HepG2 (cell line): Measurements from ENCODE around the gene C11orf16. TPM values are rescaled to one million over a fixed set of nuclear protein-coding genes. Genes with fewer than 3 reads are reported as not detected.

Experiments used
- ASH2L ChIP-seq: fragments of 300-600, 200-600 bp; sonication (generic); IDR thresholded peaks from 2 replicates; pipeline ENCODE4 v1.7.0; 2017; ENCODE audit warnings: low read depth, mild to moderate bottlenecking, moderate library complexity, mixed read lengths, low read length; ENCODE audit not compliant: insufficient read length
- RBFOX2 ChIP-seq: fragments of 200-400 bp; formaldehyde crosslinking; IDR thresholded peaks from 2 replicates; pipeline ENCODE4 v1.6.1; 2017; ENCODE audit warnings: low read depth, mild to moderate bottlenecking, low read length
- SPEN ChIP-seq: sonication (generic); formaldehyde crosslinking; IDR thresholded peaks from 2 replicates; pipeline ENCODE4 v1.5.1; 2020; ENCODE audit warnings: low read depth, mild to moderate bottlenecking, missing genetic modification reagents
- WIZ ChIP-seq: sonication (generic); formaldehyde crosslinking; IDR thresholded peaks from 2 replicates; pipeline ENCODE4 v1.5.1; 2020; ENCODE audit warnings: mild to moderate bottlenecking, missing genetic modification reagents
- ZFP62 ChIP-seq: sonication (generic); formaldehyde crosslinking; IDR thresholded peaks from 2 replicates; pipeline ENCODE4 v1.4.0; 2020; ENCODE audit warnings: missing genetic modification reagents
- polyA plus RNA-seq, 8 experiments: library from polyadenylated mRNA; depleted of rRNA in 3 of 8; stranded (reverse) in 7 of 8; unstranded in 1 of 8; fragments of >200 nt; fragmentation: Illumina TruSeq in 4 of 8; extraction: Trizol in 4 of 8; gene quantifications; 2 replicates each; pipeline versions ENCODE4 v1.2.1 to v1.2.3, GENCODE V29; 2011 to 2016; ENCODE audit warnings: low read depth in 4 of 8, missing spikeins in 1 of 8, mixed read lengths in 1 of 8; ENCODE audit not compliant: insufficient read depth in 1 of 8
- total RNA-seq, 5 experiments: library from RNA; depleted of rRNA; stranded (reverse); fragments of >200 nt; fragmentation: Illumina TruSeq; extraction: Trizol; gene quantifications; 2 replicates each; pipeline ENCODE4 v1.2.3, GENCODE V29; 2016; ENCODE audit warnings: low read depth in 1 of 5
- TF ChIP-seq, protein P1 (sequence below): sonication (generic); formaldehyde crosslinking; IDR thresholded peaks from 2 replicates; pipeline ENCODE4 v1.4.0; 2020; ENCODE audit warnings: missing genetic modification reagents, borderline replicate concordance
- TF ChIP-seq, protein P2 (sequence below): sonication (generic); formaldehyde crosslinking; IDR thresholded peaks from 2 replicates; pipeline ENCODE4 v1.5.0; 2020; ENCODE audit warnings: mild to moderate bottlenecking, missing genetic modification reagents, borderline replicate concordance
- TF ChIP-seq, protein P3 (sequence below): sonication (generic); formaldehyde crosslinking; IDR thresholded peaks from 2 replicates; pipeline ENCODE4 v1.4.0; 2020; ENCODE audit warnings: missing genetic modification reagents
- TF ChIP-seq, protein P4 (sequence below): IDR thresholded peaks from 2 replicates; pipeline ENCODE4 v1.6.1; 2012; ENCODE audit warnings: inconsistent platforms
- TF ChIP-seq, protein P5 (sequence below): sonication (generic); formaldehyde crosslinking; IDR thresholded peaks from 2 replicates; pipeline ENCODE4 v1.4.0; 2020; ENCODE audit warnings: mild to moderate bottlenecking, missing genetic modification reagents

C11orf16 gene
- total and polyA plus RNA-seq, 2 of the 13 experiments (the other 11 are each of a cell fraction or from before 2014, with no cell fraction given): not detected

DNA sequence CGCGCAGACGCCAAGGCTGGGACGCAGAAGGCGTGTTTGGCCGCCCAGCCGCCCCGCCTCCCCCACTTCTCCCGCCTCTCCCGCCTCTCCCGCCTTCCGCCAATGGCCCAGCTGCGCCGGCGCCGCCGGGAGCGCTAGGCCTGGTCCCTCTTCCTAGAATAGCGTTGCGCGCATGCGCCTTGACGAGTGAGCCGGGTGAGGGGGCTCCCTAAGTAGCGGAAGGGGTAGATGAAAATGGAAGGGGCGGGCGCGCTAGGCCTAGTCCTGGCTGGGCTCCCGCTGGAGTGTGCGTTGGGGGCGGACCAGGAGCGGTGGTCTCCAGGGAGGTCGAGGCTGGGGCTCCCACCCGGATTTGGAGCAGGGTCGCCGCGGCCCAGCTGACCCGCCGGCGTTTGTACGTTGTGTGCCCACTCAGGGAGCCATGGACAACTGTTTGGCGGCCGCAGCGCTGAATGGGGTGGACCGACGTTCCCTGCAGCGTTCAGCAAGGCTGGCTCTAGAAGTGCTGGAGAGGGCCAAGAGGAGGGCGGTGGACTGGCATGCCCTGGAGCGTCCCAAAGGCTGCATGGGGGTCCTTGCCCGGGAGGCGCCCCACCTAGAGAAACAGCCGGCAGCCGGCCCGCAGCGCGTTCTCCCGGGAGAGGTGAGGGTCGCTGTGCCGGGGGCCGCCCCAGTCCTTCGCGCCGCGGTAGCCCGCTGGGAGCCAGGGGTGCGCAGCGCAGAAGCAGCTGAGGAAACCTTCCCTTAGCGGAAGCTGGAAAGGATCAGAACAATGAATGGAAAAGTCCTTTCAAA, 21.5 kb downstream of the C11orf16 start, which contains the start of gene AKIP1 (continued):
- TF ChIP-seq, protein P1, sequence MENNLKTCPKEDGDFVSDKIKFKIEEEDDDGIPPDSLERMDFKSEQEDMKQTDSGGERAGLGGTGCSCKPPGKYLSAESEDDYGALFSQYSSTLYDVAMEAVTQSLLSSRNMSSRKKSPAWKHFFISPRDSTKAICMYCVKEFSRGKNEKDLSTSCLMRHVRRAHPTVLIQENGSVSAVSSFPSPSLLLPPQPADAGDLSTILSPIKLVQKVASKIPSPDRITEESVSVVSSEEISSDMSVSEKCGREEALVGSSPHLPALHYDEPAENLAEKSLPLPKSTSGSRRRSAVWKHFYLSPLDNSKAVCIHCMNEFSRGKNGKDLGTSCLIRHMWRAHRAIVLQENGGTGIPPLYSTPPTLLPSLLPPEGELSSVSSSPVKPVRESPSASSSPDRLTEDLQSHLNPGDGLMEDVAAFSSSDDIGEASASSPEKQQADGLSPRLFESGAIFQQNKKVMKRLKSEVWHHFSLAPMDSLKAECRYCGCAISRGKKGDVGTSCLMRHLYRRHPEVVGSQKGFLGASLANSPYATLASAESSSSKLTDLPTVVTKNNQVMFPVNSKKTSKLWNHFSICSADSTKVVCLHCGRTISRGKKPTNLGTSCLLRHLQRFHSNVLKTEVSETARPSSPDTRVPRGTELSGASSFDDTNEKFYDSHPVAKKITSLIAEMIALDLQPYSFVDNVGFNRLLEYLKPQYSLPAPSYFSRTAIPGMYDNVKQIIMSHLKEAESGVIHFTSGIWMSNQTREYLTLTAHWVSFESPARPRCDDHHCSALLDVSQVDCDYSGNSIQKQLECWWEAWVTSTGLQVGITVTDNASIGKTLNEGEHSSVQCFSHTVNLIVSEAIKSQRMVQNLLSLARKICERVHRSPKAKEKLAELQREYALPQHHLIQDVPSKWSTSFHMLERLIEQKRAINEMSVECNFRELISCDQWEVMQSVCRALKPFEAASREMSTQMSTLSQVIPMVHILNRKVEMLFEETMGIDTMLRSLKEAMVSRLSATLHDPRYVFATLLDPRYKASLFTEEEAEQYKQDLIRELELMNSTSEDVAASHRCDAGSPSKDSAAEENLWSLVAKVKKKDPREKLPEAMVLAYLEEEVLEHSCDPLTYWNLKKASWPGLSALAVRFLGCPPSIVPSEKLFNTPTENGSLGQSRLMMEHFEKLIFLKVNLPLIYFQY (CRISPR knock-in tag): no peak
- TF ChIP-seq RBFOX2 (peak; percentile 87), ASH2L (peak; percentile 75), ZFP62 (no peak), SPEN (peak; percentile 62; the same call in 1 of the 2 replicates), WIZ (CRISPR knock-in tag) (no peak)
- TF ChIP-seq, protein P2, sequence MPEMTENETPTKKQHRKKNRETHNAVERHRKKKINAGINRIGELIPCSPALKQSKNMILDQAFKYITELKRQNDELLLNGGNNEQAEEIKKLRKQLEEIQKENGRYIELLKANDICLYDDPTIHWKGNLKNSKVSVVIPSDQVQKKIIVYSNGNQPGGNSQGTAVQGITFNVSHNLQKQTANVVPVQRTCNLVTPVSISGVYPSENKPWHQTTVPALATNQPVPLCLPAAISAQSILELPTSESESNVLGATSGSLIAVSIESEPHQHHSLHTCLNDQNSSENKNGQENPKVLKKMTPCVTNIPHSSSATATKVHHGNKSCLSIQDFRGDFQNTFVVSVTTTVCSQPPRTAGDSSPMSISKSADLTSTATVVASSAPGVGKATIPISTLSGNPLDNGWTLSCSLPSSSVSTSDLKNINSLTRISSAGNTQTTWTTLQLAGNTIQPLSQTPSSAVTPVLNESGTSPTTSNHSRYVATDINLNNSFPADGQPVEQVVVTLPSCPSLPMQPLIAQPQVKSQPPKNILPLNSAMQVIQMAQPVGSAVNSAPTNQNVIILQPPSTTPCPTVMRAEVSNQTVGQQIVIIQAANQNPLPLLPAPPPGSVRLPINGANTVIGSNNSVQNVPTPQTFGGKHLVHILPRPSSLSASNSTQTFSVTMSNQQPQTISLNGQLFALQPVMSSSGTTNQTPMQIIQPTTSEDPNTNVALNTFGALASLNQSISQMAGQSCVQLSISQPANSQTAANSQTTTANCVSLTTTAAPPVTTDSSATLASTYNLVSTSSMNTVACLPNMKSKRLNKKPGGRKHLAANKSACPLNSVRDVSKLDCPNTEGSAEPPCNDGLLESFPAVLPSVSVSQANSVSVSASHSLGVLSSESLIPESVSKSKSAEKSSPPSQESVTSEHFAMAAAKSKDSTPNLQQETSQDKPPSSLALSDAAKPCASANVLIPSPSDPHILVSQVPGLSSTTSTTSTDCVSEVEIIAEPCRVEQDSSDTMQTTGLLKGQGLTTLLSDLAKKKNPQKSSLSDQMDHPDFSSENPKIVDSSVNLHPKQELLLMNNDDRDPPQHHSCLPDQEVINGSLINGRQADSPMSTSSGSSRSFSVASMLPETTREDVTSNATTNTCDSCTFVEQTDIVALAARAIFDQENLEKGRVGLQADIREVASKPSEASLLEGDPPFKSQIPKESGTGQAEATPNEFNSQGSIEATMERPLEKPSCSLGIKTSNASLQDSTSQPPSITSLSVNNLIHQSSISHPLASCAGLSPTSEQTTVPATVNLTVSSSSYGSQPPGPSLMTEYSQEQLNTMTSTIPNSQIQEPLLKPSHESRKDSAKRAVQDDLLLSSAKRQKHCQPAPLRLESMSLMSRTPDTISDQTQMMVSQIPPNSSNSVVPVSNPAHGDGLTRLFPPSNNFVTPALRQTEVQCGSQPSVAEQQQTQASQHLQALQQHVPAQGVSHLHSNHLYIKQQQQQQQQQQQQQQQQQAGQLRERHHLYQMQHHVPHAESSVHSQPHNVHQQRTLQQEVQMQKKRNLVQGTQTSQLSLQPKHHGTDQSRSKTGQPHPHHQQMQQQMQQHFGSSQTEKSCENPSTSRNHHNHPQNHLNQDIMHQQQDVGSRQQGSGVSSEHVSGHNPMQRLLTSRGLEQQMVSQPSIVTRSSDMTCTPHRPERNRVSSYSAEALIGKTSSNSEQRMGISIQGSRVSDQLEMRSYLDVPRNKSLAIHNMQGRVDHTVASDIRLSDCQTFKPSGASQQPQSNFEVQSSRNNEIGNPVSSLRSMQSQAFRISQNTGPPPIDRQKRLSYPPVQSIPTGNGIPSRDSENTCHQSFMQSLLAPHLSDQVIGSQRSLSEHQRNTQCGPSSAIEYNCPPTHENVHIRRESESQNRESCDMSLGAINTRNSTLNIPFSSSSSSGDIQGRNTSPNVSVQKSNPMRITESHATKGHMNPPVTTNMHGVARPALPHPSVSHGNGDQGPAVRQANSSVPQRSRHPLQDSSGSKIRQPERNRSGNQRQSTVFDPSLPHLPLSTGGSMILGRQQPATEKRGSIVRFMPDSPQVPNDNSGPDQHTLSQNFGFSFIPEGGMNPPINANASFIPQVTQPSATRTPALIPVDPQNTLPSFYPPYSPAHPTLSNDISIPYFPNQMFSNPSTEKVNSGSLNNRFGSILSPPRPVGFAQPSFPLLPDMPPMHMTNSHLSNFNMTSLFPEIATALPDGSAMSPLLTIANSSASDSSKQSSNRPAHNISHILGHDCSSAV (CRISPR knock-in tag): 0 out of 2 replicates have a peak, but pooled peaks have one; percentile 51
- TF ChIP-seq, protein P3, sequence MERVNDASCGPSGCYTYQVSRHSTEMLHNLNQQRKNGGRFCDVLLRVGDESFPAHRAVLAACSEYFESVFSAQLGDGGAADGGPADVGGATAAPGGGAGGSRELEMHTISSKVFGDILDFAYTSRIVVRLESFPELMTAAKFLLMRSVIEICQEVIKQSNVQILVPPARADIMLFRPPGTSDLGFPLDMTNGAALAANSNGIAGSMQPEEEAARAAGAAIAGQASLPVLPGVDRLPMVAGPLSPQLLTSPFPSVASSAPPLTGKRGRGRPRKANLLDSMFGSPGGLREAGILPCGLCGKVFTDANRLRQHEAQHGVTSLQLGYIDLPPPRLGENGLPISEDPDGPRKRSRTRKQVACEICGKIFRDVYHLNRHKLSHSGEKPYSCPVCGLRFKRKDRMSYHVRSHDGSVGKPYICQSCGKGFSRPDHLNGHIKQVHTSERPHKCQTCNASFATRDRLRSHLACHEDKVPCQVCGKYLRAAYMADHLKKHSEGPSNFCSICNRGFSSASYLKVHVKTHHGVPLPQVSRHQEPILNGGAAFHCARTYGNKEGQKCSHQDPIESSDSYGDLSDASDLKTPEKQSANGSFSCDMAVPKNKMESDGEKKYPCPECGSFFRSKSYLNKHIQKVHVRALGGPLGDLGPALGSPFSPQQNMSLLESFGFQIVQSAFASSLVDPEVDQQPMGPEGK (CRISPR knock-in tag): 0 out of 2 replicates have a peak, but pooled peaks have one; percentile 54
- TF ChIP-seq, protein P4, sequence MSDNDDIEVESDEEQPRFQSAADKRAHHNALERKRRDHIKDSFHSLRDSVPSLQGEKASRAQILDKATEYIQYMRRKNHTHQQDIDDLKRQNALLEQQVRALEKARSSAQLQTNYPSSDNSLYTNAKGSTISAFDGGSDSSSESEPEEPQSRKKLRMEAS: peak; percentile 44; the same call in 1 of the 2 replicates
- TF ChIP-seq, protein P5, sequence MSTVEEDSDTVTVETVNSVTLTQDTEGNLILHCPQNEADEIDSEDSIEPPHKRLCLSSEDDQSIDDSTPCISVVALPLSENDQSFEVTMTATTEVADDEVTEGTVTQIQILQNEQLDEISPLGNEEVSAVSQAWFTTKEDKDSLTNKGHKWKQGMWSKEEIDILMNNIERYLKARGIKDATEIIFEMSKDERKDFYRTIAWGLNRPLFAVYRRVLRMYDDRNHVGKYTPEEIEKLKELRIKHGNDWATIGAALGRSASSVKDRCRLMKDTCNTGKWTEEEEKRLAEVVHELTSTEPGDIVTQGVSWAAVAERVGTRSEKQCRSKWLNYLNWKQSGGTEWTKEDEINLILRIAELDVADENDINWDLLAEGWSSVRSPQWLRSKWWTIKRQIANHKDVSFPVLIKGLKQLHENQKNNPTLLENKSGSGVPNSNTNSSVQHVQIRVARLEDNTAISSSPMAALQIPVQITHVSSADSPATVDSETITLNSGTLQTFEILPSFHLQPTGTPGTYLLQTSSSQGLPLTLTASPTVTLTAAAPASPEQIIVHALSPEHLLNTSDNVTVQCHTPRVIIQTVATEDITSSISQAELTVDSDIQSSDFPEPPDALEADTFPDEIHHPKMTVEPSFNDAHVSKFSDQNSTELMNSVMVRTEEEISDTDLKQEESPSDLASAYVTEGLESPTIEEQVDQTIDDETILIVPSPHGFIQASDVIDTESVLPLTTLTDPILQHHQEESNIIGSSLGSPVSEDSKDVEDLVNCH (CRISPR knock-in tag): no peak
